Neural cell (in vitro differentiated cells): ENCODE results near the gene ACOX3. TPM values are rescaled to one million over a fixed set of nuclear protein-coding genes. Genes with fewer than 3 reads are reported as not detected.
"Not testable (repeated sequence)": the region's sequence is repeated elsewhere in the genome, so short reads cannot be mapped to it uniquely, and the experiment has no call there.

Experiments used
- H2AFZ ChIP-seq: fragments of 200-600, 300-800 bp; sonication (generic), shearing (Covaris generic); 2 replicates; pipeline ENCODE4 v1.6.0; 2014; ENCODE audit warnings: low read depth, mild to moderate bottlenecking, antibody characterized with exemption, low read length, moderate library complexity
- H3F3A ChIP-seq: fragments of 200-600 bp; shearing (Covaris generic); 2 replicates; pipeline ENCODE4 v1.6.1; 2016; ENCODE audit warnings: mild to moderate bottlenecking, moderate library complexity, mixed read lengths, antibody characterized with exemption, low read length; ENCODE audit not compliant: insufficient read depth, poor library complexity, severe bottlenecking
- H3K27ac ChIP-seq: fragments of 200-600, 300-800 bp; sonication (generic), shearing (Covaris generic); 2 replicates; pipeline ENCODE4 v1.5.1; 2014; ENCODE audit warnings: mild to moderate bottlenecking, low read length, moderate library complexity
- H3K27me3 ChIP-seq: fragments of 300-800, 200-600 bp; sonication (generic), shearing (Covaris generic); 2 replicates; pipeline ENCODE4 v1.6.0; 2014; ENCODE audit warnings: mild to moderate bottlenecking, low read depth, low read length, moderate library complexity; ENCODE audit not compliant: insufficient read depth
- H3K36me3 ChIP-seq: fragments of 300-800, 200-600 bp; sonication (generic), shearing (Covaris generic); 2 replicates; pipeline ENCODE4 v1.5.1; 2014; ENCODE audit warnings: mild to moderate bottlenecking, antibody characterized with exemption, low read length, moderate library complexity; ENCODE audit not compliant: insufficient read depth
- H3K4me2 ChIP-seq: fragments of 300-800, 200-600 bp; sonication (generic), shearing (Covaris generic); 2 replicates; pipeline ENCODE4 v1.6.0; 2014; ENCODE audit warnings: mild to moderate bottlenecking, low read length
- H3K4me3 ChIP-seq: fragments of 300-800, 200-600 bp; sonication (generic), shearing (Covaris generic); 2 replicates; pipeline ENCODE4 v1.5.1; 2014; ENCODE audit warnings: mild to moderate bottlenecking, low read length, moderate library complexity
- H3K79me2 ChIP-seq: fragments of 200-600 bp; shearing (Covaris generic); replicated peaks from 2 replicates; pipeline ENCODE4 v1.6.0; 2014; ENCODE audit warnings: mild to moderate bottlenecking, low read length, moderate library complexity; ENCODE audit not compliant: insufficient read depth
- H3K9ac ChIP-seq: fragments of 300-800, 200-600 bp; sonication (generic), shearing (Covaris generic); 2 replicates; pipeline ENCODE4 v1.6.1; 2016; ENCODE audit warnings: mild to moderate bottlenecking, low read length, mixed read lengths
- H3K9me2 ChIP-seq: fragments of 200-600 bp; shearing (Covaris generic); 2 replicates; pipeline ENCODE4 v1.6.1; 2016; ENCODE audit warnings: mild to moderate bottlenecking, low read length, mixed read lengths; ENCODE audit not compliant: insufficient read depth
- H3K9me3 ChIP-seq: fragments of 200-600, 300-800 bp; sonication (generic), shearing (Covaris generic); 2 replicates; pipeline ENCODE4 v1.6.1; 2016; ENCODE audit warnings: mild to moderate bottlenecking, mixed run types, low read length, moderate library complexity, mixed read lengths
- H4K20me1 ChIP-seq: fragments of 200-600 bp; shearing (Covaris generic); 2 replicates; pipeline ENCODE4 v1.6.1; 2016; ENCODE audit warnings: mild to moderate bottlenecking, mixed run types; ENCODE audit not compliant: insufficient read depth
- EP300 ChIP-seq: fragments of 450-650 bp; conservative IDR thresholded peaks from 2 replicates; pipeline ENCODE4 v1.6.1; 2014; ENCODE audit warnings: antibody characterized with exemption, mild to moderate bottlenecking, moderate library complexity; ENCODE audit not compliant: poor library complexity, severe bottlenecking
- EZH2 ChIP-seq: fragments of 200-600, 300-800 bp; shearing (Covaris generic), sonication (generic); IDR thresholded peaks from 2 replicates; pipeline ENCODE4 v1.6.1; 2014; ENCODE audit warnings: antibody characterized with exemption, low read length, borderline replicate concordance, mild to moderate bottlenecking; ENCODE audit not compliant: insufficient read depth, poor library complexity, severe bottlenecking
- MXI1 ChIP-seq: fragments of 450-650 bp; conservative IDR thresholded peaks from 2 replicates; pipeline ENCODE4 v1.6.1; 2014; ENCODE audit warnings: antibody characterized with exemption, mild to moderate bottlenecking; ENCODE audit not compliant: poor library complexity, severe bottlenecking
- POLR2AphosphoS5 ChIP-seq: IDR thresholded peaks from 2 replicates; pipeline ENCODE4 v1.6.1; 2012
- RAD21 ChIP-seq: fragments of 450-650 bp; conservative IDR thresholded peaks from 2 replicates; pipeline ENCODE4 v1.6.1; 2014; ENCODE audit warnings: antibody characterized with exemption, mild to moderate bottlenecking, moderate library complexity
- SMC3 ChIP-seq: fragments of 450-650 bp; conservative IDR thresholded peaks from 2 replicates; pipeline ENCODE4 v1.6.1; 2014; ENCODE audit warnings: antibody characterized with exemption, mild to moderate bottlenecking, moderate library complexity; ENCODE audit not compliant: poor library complexity
- TAF1 ChIP-seq: IDR thresholded peaks from 2 replicates; pipeline ENCODE4 v1.6.1; 2012; ENCODE audit warnings: low read depth
- polyA plus RNA-seq: library from polyadenylated mRNA; depleted of rRNA; stranded (reverse); fragments of >200 nt; gene quantifications from 2 replicates; pipeline ENCODE4 v1.2.3, GENCODE V29; 2014
- TF ChIP-seq, protein P1 (sequence below): IDR thresholded peaks from 2 replicates; pipeline ENCODE4 v1.6.1; 2012; ENCODE audit warnings: borderline replicate concordance
- TF ChIP-seq, protein P2 (sequence below): fragments of 450-650 bp; IDR thresholded peaks from 2 replicates; pipeline ENCODE4 v1.5.1; 2014; ENCODE audit warnings: antibody characterized with exemption, mild to moderate bottlenecking, moderate library complexity; ENCODE audit not compliant: poor library complexity, severe bottlenecking

Gene ACOX3
- polyA plus RNA-seq, 1 donor from 2014 or later: 13.2 TPM

DNA sequence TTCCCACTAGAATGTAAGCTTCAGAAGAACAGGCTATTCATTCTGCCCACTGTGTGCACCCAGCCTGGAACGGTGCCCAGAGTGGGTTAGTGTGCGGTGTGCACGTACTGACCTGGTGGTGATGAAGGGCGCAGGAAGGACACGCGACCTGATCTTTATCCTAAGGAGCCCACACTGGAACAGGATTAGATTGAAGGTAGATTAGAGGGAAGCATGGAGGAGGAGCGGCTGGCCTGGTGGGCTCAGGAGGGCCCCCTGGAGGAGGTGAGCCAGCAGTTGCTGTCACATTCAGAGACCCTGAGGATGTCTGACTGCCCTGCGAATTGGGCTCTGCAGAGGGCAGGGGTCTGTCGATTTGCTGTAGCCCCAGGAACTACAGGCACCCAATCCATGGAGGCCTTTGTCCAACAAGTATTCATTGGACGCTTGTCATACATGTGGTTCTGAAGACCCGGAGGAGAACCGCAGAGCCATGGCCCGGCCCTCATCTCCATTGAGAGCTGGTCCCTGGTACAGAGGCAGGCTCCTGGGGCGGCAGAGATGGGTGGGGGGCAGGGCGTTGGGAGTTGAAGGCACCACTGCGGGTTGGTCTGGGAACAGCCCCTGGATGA lies 97.8 kb downstream of the ACOX3 start:
- Histone ChIP-seq H2AFZ (no peak overlapping the region), H3F3A (no peaks in the 10 kb centered on the region), H3K4me2 (no peak overlapping the region), H3K9ac (no peak overlapping the region), H3K9me2 (no peaks in the 10 kb centered on the region), H4K20me1 (no peaks in the 10 kb centered on the region), H3K27ac (no peak overlapping the region), H3K27me3 (no peaks in the 10 kb centered on the region), H3K79me2 (no peaks in the 10 kb centered on the region), H3K9me3 (no peaks in the 10 kb centered on the region), H3K36me3 (no peaks in the 10 kb centered on the region), H3K4me3 (no peak overlapping the region)
- TF ChIP-seq, protein P1, sequence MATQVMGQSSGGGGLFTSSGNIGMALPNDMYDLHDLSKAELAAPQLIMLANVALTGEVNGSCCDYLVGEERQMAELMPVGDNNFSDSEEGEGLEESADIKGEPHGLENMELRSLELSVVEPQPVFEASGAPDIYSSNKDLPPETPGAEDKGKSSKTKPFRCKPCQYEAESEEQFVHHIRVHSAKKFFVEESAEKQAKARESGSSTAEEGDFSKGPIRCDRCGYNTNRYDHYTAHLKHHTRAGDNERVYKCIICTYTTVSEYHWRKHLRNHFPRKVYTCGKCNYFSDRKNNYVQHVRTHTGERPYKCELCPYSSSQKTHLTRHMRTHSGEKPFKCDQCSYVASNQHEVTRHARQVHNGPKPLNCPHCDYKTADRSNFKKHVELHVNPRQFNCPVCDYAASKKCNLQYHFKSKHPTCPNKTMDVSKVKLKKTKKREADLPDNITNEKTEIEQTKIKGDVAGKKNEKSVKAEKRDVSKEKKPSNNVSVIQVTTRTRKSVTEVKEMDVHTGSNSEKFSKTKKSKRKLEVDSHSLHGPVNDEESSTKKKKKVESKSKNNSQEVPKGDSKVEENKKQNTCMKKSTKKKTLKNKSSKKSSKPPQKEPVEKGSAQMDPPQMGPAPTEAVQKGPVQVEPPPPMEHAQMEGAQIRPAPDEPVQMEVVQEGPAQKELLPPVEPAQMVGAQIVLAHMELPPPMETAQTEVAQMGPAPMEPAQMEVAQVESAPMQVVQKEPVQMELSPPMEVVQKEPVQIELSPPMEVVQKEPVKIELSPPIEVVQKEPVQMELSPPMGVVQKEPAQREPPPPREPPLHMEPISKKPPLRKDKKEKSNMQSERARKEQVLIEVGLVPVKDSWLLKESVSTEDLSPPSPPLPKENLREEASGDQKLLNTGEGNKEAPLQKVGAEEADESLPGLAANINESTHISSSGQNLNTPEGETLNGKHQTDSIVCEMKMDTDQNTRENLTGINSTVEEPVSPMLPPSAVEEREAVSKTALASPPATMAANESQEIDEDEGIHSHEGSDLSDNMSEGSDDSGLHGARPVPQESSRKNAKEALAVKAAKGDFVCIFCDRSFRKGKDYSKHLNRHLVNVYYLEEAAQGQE: no peak
- TF ChIP-seq RAD21 (no peak), EP300 (no peak), TAF1 (no peak), EZH2 (no peak)
- TF ChIP-seq, protein P2, sequence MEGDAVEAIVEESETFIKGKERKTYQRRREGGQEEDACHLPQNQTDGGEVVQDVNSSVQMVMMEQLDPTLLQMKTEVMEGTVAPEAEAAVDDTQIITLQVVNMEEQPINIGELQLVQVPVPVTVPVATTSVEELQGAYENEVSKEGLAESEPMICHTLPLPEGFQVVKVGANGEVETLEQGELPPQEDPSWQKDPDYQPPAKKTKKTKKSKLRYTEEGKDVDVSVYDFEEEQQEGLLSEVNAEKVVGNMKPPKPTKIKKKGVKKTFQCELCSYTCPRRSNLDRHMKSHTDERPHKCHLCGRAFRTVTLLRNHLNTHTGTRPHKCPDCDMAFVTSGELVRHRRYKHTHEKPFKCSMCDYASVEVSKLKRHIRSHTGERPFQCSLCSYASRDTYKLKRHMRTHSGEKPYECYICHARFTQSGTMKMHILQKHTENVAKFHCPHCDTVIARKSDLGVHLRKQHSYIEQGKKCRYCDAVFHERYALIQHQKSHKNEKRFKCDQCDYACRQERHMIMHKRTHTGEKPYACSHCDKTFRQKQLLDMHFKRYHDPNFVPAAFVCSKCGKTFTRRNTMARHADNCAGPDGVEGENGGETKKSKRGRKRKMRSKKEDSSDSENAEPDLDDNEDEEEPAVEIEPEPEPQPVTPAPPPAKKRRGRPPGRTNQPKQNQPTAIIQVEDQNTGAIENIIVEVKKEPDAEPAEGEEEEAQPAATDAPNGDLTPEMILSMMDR: no peak

DNA sequence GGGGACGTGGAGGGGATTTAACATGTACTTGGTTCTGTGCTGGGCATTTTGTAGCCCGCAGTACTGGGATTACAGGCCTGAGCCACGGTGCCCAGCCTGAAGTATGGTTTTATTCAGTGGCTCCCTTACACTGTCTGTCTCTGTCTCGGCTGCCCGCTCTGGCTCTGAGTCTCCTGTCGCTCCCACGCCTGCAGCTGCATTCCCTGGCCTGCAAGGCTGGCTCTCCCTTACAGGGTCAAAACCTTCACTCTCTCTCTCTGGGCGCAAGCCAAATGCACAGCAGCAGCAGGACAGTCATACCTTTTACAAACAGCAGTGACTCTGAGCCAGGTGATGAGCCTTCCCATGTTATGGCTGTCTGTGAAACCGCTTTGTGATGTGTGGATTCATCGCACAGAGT lies 98.8 kb downstream of the ACOX3 start:
- Histone ChIP-seq H3K4me2 (no peak overlapping the region), H3K36me3 (no peaks in the 10 kb centered on the region), H3K9ac (no peak overlapping the region), H3K9me3 (peaks cover under 1% of the 10 kb centered on the region), H3K27ac (no peak overlapping the region), H4K20me1 (no peaks in the 10 kb centered on the region), H3K79me2 (no peaks in the 10 kb centered on the region), H2AFZ (no peak overlapping the region), H3F3A (no peaks in the 10 kb centered on the region), H3K4me3 (no peak overlapping the region), H3K27me3 (no peaks in the 10 kb centered on the region), H3K9me2 (no peaks in the 10 kb centered on the region)
- TF ChIP-seq, protein P2: no peak
- TF ChIP-seq SMC3: no peak
- TF ChIP-seq RAD21: no peak
- TF ChIP-seq, protein P1: no peak
- TF ChIP-seq MXI1: no peak
- TF ChIP-seq POLR2AphosphoS5: no peak
- no peak for TF ChIP-seq EP300
- TF ChIP-seq TAF1: no peak
- no peak for TF ChIP-seq EZH2

DNA sequence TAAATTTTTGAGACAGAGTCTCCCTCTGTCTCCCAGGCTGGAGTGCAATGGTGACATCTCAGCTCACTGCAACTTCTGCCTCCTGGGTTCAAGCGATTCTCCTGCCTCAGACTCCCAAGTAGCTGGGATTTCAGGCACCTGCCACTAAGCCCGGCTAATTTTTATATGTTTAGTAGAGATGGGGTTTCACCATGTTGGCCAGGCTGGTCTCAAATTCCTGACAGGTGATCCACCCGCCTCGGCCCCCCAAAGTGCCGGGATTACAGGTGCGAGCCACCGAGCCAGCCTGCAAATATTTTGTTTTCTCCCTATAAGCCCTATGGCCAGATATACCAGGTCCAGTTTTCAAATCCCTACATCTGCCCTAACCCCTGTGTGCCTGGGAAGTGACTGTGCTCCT lies 99.2 kb downstream of the ACOX3 start:
- H3K27ac ChIP-seq: not testable (repeated sequence)

More for the DNA sequence above, 99.2 kb downstream of the ACOX3 start:
- not testable (repeated sequence) for H3K9ac ChIP-seq, H3K9me3 ChIP-seq, H3K4me3 ChIP-seq, H3K27me3 ChIP-seq, H3F3A ChIP-seq, H3K9me2 ChIP-seq, H2AFZ ChIP-seq, H3K4me2 ChIP-seq, H3K36me3 ChIP-seq, H3K79me2 ChIP-seq, H4K20me1 ChIP-seq
